GM20000 (cell line): ENCODE results near the gene ZCCHC17.

Source experiments
- DNase-seq: peaks from one replicate; pipeline ENCODE4 v3.0.0; 2012; ENCODE audit warnings: low spot score
- CTCF ChIP-seq: IDR thresholded peaks from 2 replicates; pipeline ENCODE4 v1.5.1; 2012; ENCODE audit warnings: mild to moderate bottlenecking, control low read depth; ENCODE audit errors: extremely low read depth, missing control alignments

Gene ZCCHC17

DNA sequence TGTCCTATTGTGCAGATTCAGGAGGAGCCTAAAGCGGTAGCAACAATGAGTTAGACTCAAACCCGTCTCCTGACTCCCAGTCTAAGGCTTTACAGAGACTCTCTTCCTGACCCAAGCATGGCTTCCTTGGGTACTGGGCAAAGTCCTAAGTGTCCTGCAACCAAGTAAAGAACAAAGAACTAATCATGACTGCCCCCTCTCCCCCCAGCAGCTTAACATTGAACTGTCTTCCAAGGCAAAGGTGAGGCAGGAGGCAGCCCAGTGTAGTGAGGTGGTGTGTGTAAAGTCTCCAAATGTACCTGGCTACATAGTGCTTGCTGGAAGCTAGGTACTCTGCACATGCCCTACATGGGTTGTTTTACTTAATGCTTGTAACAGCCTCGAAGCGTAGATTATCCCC, 73.7 kb downstream of the ZCCHC17 start:
- TF ChIP-seq CTCF: no peak
- no peak for DNase-seq

DNA sequence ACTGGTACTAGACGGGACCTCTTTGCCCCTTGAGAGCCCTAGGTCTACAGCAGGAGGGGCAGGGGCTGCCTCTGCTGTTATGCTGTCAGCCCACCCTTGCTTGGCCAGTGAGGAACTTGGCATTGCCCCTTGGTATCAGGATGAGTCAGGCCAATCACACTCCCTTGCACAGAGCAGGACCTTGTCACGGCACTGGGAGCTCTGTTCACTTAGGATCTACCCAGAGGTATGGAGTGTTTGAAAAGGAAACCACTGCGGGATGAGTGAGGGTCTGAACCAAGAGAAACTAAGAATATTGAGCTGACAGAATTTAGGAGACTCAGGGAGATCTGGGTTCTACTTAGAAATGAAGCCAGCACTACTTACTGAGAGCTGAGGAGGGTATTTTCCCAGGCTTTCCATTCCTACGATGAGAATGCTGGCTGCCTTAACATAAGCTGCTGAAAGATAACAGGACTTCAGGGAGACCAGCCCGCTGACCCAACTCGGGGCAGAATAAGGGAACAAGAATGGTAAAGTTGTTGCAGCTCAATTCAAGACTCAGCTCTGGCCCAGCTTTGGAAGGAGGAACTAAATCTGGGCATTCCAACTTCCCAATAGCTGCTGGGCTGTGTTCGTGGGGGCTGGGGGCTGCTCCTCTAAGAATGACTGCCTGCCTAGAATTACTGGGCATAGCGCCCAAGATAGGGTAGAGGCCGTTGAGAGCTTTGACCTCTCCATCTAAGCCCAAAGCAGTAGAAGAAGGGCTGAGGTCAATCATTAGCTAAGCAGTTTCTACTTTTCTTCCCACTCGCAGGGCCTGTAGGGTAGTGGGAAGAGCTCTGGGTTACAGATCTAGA, 74.5 kb downstream of the ZCCHC17 start:
- TF ChIP-seq CTCF: no peak
- no peak for DNase-seq

DNA sequence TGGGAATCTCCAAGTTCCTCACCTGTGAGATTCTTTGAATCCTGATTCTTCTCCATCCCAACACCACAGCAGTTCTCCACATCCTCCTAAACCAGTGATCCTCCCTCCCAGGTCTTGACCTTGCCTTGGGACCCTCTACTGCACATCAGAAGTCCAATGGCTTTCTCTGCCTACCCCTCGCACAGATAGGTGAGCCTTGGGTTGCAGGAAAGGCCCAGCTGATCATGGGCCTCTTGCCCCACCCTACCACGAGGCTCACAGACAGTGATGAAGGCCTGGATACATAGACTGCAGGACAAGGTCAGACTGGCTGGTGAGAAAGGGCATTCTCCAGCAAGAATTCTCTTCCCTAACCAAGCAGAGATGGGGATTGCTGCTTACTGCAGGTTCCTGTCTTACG, 75.2 kb downstream of the ZCCHC17 start:
- TF ChIP-seq CTCF: no peak

DNA sequence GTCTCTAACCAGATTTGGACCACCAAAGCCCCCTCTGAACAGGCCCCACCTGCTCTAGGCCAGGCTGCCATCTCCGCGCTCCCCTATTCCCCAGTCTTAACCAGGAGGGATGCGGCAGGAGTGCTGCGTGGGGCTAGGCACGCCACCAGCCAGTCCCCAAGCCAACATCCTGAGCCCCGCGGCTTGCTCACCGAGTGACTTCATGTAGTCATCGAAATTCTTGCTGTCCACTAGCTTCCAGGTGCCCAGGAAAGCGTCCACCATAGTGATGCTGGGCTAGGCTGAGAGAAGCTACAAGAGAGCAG, 75.9 kb downstream of the ZCCHC17 start:
- no peak for TF ChIP-seq CTCF
- DNase-seq: no peak

More for the DNA sequence above, 75.2 kb downstream of the ZCCHC17 start:
- no peak for DNase-seq

- DNase-seq: peak; percentile 64
Measured at GRCh38 chr1:31373056-31373896, 76.4 kb downstream of the ZCCHC17 start, which contains the start of gene FABP3. Gene FABP3, minus strand, starts transcription at chr1:31373076. Its CDS starts 62 bp downstream, at chr1:31373014.

GRCh38 chr1:31373897-31374486, 77.2 kb downstream of the ZCCHC17 start:
- no peak for TF ChIP-seq CTCF
- DNase-seq: no peak

More at GRCh38 chr1:31373056-31373896, 76.4 kb downstream of the ZCCHC17 start, which contains the start of gene FABP3:
- TF ChIP-seq CTCF: no peak
